Measurements from ENCODE around the gene MTMR3.

DNA sequence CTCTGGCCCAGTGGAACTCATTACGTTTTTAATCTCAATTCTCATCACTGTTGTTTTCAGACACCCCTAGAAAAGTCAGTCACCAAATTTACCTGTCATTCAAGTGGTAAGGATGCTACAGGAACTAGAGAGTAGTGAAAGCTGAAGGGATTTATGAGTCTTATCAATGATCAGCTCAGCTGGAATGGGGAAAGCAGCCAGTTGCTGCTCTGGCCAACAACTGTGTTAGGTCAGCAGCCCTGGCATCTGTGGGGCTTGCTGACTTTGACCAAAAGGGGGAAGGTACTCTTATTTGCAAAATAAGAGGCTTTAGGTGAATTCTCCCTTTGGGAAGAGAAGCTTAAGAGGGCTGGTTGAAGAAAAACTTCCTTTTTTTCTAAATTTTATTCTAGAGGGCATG lies 121.1 kb downstream of the MTMR3 start:
- TF ChIP-seq, protein P1, sequence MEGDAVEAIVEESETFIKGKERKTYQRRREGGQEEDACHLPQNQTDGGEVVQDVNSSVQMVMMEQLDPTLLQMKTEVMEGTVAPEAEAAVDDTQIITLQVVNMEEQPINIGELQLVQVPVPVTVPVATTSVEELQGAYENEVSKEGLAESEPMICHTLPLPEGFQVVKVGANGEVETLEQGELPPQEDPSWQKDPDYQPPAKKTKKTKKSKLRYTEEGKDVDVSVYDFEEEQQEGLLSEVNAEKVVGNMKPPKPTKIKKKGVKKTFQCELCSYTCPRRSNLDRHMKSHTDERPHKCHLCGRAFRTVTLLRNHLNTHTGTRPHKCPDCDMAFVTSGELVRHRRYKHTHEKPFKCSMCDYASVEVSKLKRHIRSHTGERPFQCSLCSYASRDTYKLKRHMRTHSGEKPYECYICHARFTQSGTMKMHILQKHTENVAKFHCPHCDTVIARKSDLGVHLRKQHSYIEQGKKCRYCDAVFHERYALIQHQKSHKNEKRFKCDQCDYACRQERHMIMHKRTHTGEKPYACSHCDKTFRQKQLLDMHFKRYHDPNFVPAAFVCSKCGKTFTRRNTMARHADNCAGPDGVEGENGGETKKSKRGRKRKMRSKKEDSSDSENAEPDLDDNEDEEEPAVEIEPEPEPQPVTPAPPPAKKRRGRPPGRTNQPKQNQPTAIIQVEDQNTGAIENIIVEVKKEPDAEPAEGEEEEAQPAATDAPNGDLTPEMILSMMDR (IDR thresholded peaks at IDR 0.05 in 4 of 5, conservative IDR thresholded peaks at IDR 0.05 in 1 of 5) = no peak
- TF ChIP-seq POLR2A (IDR thresholded peaks at IDR 0.05) = no peak

Measured in gastrocnemius medialis (tissue), 4 donors.